A673 (cell line): Measurements from ENCODE around the gene A4GALT. TPM values are rescaled to one million over a fixed set of nuclear protein-coding genes. Genes with fewer than 3 reads are reported as not detected.
A peak's percentile ranks its signal among the peaks of the same experiment; 100 is the strongest.

Experiments used
- BruUV-seq: library from RNA; stranded (reverse); fragments of 400-500 nt; replicated peaks from 2 replicates; lab custom pipeline; 2021; lab: Mats Ljungman, UMichigan
- CTCF ChIA-PET: fragments of 300-600 bp; sonication (Branson Sonifier 250); formaldehyde crosslinking; loops from one replicate; lab custom pipeline; 2022; ENCODE audit warnings: antibody characterized with exemption; lab: Charles Lee
- POLR2A ChIA-PET: fragments of 300-600 bp; sonication (Branson Sonifier 250); formaldehyde crosslinking; loops from one replicate; lab custom pipeline; 2022; ENCODE audit warnings: antibody characterized with exemption; ENCODE audit not compliant: low non-redundant PET; lab: Charles Lee
- DNase-seq: peaks from one replicate; pipeline ENCODE4 v3.0.0-alpha.2; 2015; ENCODE audit warnings: low spot score
- H3K27ac ChIP-seq: fragments of 200-600 bp; sonication (generic); 2 replicates; pipeline ENCODE4 v1.5.1; 2016; ENCODE audit warnings: mixed run types, low read depth, mild to moderate bottlenecking, mixed read lengths, antibody characterized with exemption, low read length; ENCODE audit not compliant: poor library complexity, severe bottlenecking
- H3K27me3 ChIP-seq: fragments of 200-600 bp; sonication (generic); replicated peaks from 2 replicates; pipeline ENCODE4 v1.6.1; 2017; ENCODE audit warnings: mixed run types, low read depth, mild to moderate bottlenecking, mixed read lengths, antibody characterized with exemption, low read length; ENCODE audit not compliant: insufficient read depth, poor library complexity
- H3K36me3 ChIP-seq: fragments of 200-600 bp; sonication (generic); 2 replicates; pipeline ENCODE4 v1.6.1; 2016; ENCODE audit warnings: mixed run types, mild to moderate bottlenecking, mixed read lengths, antibody characterized with exemption, low read length; ENCODE audit not compliant: insufficient read depth, poor library complexity, severe bottlenecking
- H3K4me1 ChIP-seq: fragments of 200-600 bp; sonication (generic); 2 replicates; pipeline ENCODE4 v1.6.1; 2017; ENCODE audit warnings: mixed run types, mild to moderate bottlenecking, mixed read lengths, antibody characterized with exemption, low read length; ENCODE audit not compliant: insufficient read depth, poor library complexity, severe bottlenecking
- H3K4me3 ChIP-seq: fragments of 200-600 bp; sonication (generic); 2 replicates; pipeline ENCODE4 v1.5.1; 2016; ENCODE audit warnings: low read depth, mixed run types, mild to moderate bottlenecking, mixed read lengths, low read length; ENCODE audit not compliant: poor library complexity, severe bottlenecking
- H3K9me3 ChIP-seq: fragments of 200-600 bp; sonication (generic); 2 replicates; pipeline ENCODE4 v1.6.1; 2016; ENCODE audit warnings: mixed run types, low read depth, mild to moderate bottlenecking, mixed read lengths, antibody characterized with exemption, low read length; ENCODE audit not compliant: poor library complexity, severe bottlenecking
- CTCF ChIP-seq: fragments of 300-800, 200-600 bp; sonication (generic); conservative IDR thresholded peaks from 2 replicates; pipeline ENCODE4 v1.5.1; 2017; ENCODE audit warnings: low read depth, mild to moderate bottlenecking, antibody characterized with exemption, low read length, moderate library complexity, mixed read lengths
- EZH2 ChIP-seq: fragments of 200-600 bp; sonication (generic); IDR thresholded peaks from 2 replicates; pipeline ENCODE4 v1.6.1; 2017; ENCODE audit warnings: borderline replicate concordance, low read depth, mild to moderate bottlenecking, mixed read lengths, antibody characterized with exemption, low read length; ENCODE audit not compliant: poor library complexity, severe bottlenecking
- intact Hi-C: fragments of 100-400 bp; cut with micrococcal nuclease; formaldehyde crosslinking; loops from one replicate; pipeline ENCODE4 v1.10.0; 2022; ENCODE audit not compliant: unreplicated experiment
- total RNA-seq: library from RNA; stranded (reverse); gene quantifications from 2 replicates; pipeline ENCODE4 v1.2.3, GENCODE V29; 2021

A4GALT gene
- total RNA-seq, 1 experiment from 2014 or later = 21.9 TPM

GRCh38 chr22:42651134-42651533 lies 69.5 kb downstream of the A4GALT start:
- no peak for DNase-seq

GRCh38 chr22:42649246-42650099 lies 71.2 kb downstream of the A4GALT start, which contains the start of gene CYB5R3:
Gene CYB5R3, minus strand, starts transcription at chr22:42649392. Its CDS starts 77 bp downstream, at chr22:42649315.
- intact Hi-C loops = no loop called here
- ChIA-PET CTCF (interaction anchor here (0.7 kb wide), 1 partner anchor 14 kb away, joined by 4 read pairs; no protein-coding TSS in a partner anchor), POLR2A (no interaction called here)
- DNase-seq = peak; percentile 92
- H3K27me3 ChIP-seq = no peaks in the 10 kb centered on the region
- TSS peak; percentile 97 for BruUV-seq
- H3K9me3 ChIP-seq = no peaks in the 10 kb centered on the region
- H3K27ac ChIP-seq = peak within 1 kb of the TSS; percentile 85
- peaks cover 34% of the 10 kb centered on the region for H3K4me1 ChIP-seq
- TF ChIP-seq EZH2 (no peak), CTCF (no peak)
- no peaks in the 10 kb centered on the region for H3K36me3 ChIP-seq
- H3K4me3 ChIP-seq = peak within 1 kb of the TSS; percentile 99

More at GRCh38 chr22:42651134-42651533, 69.5 kb downstream of the A4GALT start:
- Histone ChIP-seq H3K4me1 (peaks cover 21% of the 10 kb centered on the region), H3K4me3 (no peak overlapping the region), H3K9me3 (no peaks in the 10 kb centered on the region), H3K27ac (no peak overlapping the region), H3K27me3 (no peaks in the 10 kb centered on the region), H3K36me3 (no peaks in the 10 kb centered on the region)
- CTCF ChIA-PET = no interaction called here
- intact Hi-C loops = no loop called here
- POLR2A ChIA-PET = interaction anchor here (0.7 kb wide), 1 partner anchor 463 kb away, joined by 3 read pairs; no protein-coding TSS in a partner anchor
- BruUV-seq = no TSS peak
- TF ChIP-seq CTCF (no peak), EZH2 (no peak)

- BruUV-seq = TSS peak; percentile 78
- Histone ChIP-seq H3K27me3 (no peaks in the 10 kb centered on the region), H3K4me1 (peaks cover 38% of the 10 kb centered on the region), H3K4me3 (peak overlapping the region; percentile 99), H3K27ac (peak overlapping the region; percentile 85), H3K9me3 (no peaks in the 10 kb centered on the region), H3K36me3 (no peaks in the 10 kb centered on the region)
- TF ChIP-seq EZH2 (no peak), CTCF (no peak)
- no peak for DNase-seq
- CTCF ChIA-PET = no interaction called here
- POLR2A ChIA-PET = interaction anchor here (0.6 kb wide), 1 partner anchor 34 kb away, joined by 3 read pairs; the partner anchor contains the start of gene POLDIP3
- intact Hi-C loops = no loop called here
These were observed 72.1 kb downstream of the A4GALT start for GRCh38 chr22:42648368-42649245.
